Osteoblast (primary cell): Measurements from ENCODE around the gene ST3GAL6. TPM values are rescaled to one million over a fixed set of nuclear protein-coding genes. Genes with fewer than 3 reads are reported as not detected.
A peak's percentile ranks its signal among the peaks of the same experiment; 100 is the strongest.

Experiments used
- DNase-seq: peaks from one replicate; pipeline ENCODE4 v3.0.0; 2011; ENCODE audit warnings: low spot score, mixed read lengths; ENCODE audit not compliant: insufficient read length; ENCODE audit errors: missing footprints
- H2AFZ ChIP-seq: 2 replicates; pipeline ENCODE4 v1.6.0; 2011; ENCODE audit warnings: mild to moderate bottlenecking, low read length
- H3K27ac ChIP-seq: 2 replicates; pipeline ENCODE4 v1.5.1; 2011; ENCODE audit warnings: mild to moderate bottlenecking, low read depth, low read length, moderate library complexity
- H3K27me3 ChIP-seq: 2 replicates; pipeline ENCODE4 v1.6.0; 2012; ENCODE audit warnings: mild to moderate bottlenecking, control low read depth, inconsistent platforms, low read length, moderate library complexity; ENCODE audit not compliant: insufficient read depth
- H3K36me3 ChIP-seq: 2 replicates; pipeline ENCODE4 v1.5.1; 2011; ENCODE audit warnings: mild to moderate bottlenecking, low read length, control low read depth, moderate library complexity; ENCODE audit not compliant: insufficient read depth
- H3K4me1 ChIP-seq: 2 replicates; pipeline ENCODE4 v1.5.1; 2011; ENCODE audit warnings: mild to moderate bottlenecking, low read length, control low read depth, moderate library complexity; ENCODE audit not compliant: insufficient read depth
- H3K4me2 ChIP-seq: 2 replicates; pipeline ENCODE4 v1.6.0; 2011; ENCODE audit warnings: mild to moderate bottlenecking, low read length; ENCODE audit not compliant: insufficient read depth
- H3K4me3 ChIP-seq: fragments of 200-600 bp; sonication (generic); 3 replicates; pipeline ENCODE4 v1.5.1; 2012; ENCODE audit warnings: mild to moderate bottlenecking, low read length, inconsistent platforms; ENCODE audit not compliant: insufficient read depth
- H3K79me2 ChIP-seq: 2 replicates; pipeline ENCODE4 v1.6.0; 2012; ENCODE audit warnings: mild to moderate bottlenecking, low read length, control low read depth, inconsistent platforms; ENCODE audit not compliant: insufficient read depth
- H3K9me3 ChIP-seq: 2 replicates; pipeline ENCODE4 v1.5.1; 2011; ENCODE audit warnings: low read depth, low read length, control low read depth
- H4K20me1 ChIP-seq: 2 replicates; pipeline ENCODE4 v1.6.0; 2012; ENCODE audit warnings: mild to moderate bottlenecking, low read length, control low read depth; ENCODE audit not compliant: insufficient read depth
- CTCF ChIP-seq: IDR thresholded peaks from 2 replicates; pipeline ENCODE4 v1.5.1; 2011; ENCODE audit warnings: mild to moderate bottlenecking, low read depth, low read length, moderate library complexity; ENCODE audit errors: extremely low read depth
- total RNA-seq: library from RNA; depleted of rRNA; stranded (reverse); fragments of >200 nt; gene quantifications from 2 replicates; pipeline ENCODE4 v1.2.3, GENCODE V29; 2012

The ST3GAL6 gene
- total RNA-seq, 1 donor: 2.2 TPM

- Histone ChIP-seq H3K4me2 (no peak overlapping the region), H3K79me2 (peaks cover 2% of the 10 kb centered on the region), H3K4me1 (no peaks in the 10 kb centered on the region), H3K4me3 (no peak overlapping the region), H2AFZ (no peak overlapping the region), H3K27ac (no peak overlapping the region), H4K20me1 (peaks cover 3% of the 10 kb centered on the region), H3K27me3 (no peaks in the 10 kb centered on the region), H3K36me3 (peaks cover 69% of the 10 kb centered on the region), H3K9me3 (no peaks in the 10 kb centered on the region)
- no peak for TF ChIP-seq CTCF
- no peak for DNase-seq
Measured at GRCh38 chr3:98801043-98801747, 38.1 kb downstream of the ST3GAL6 start.

- no peak for TF ChIP-seq CTCF
- no peak overlapping the region for H3K27ac ChIP-seq
- no peak for DNase-seq
- H3K9me3 ChIP-seq: no peaks in the 10 kb centered on the region
- H3K4me3 ChIP-seq: no peak overlapping the region
- H4K20me1 ChIP-seq: peaks cover 16% of the 10 kb centered on the region
- H3K36me3 ChIP-seq: peaks cover 69% of the 10 kb centered on the region
- H3K4me2 ChIP-seq: no peak overlapping the region
- H3K4me1 ChIP-seq: peaks cover 17% of the 10 kb centered on the region
- no peaks in the 10 kb centered on the region for H3K79me2 ChIP-seq
- no peaks in the 10 kb centered on the region for H3K27me3 ChIP-seq
- no peak overlapping the region for H2AFZ ChIP-seq
Measured at GRCh38 chr3:98805571-98805970, 42.4 kb downstream of the ST3GAL6 start.

- TF ChIP-seq CTCF: no peak
- H3K4me2 ChIP-seq: no peak overlapping the region
- no peaks in the 10 kb centered on the region for H3K27me3 ChIP-seq
- H3K9me3 ChIP-seq: no peaks in the 10 kb centered on the region
- H3K79me2 ChIP-seq: no peaks in the 10 kb centered on the region
- H3K4me3 ChIP-seq: no peak overlapping the region
- peaks cover 20% of the 10 kb centered on the region for H4K20me1 ChIP-seq
- H3K36me3 ChIP-seq: peaks cover 69% of the 10 kb centered on the region
- H3K27ac ChIP-seq: peak overlapping the region; percentile 80
- peaks cover 17% of the 10 kb centered on the region for H3K4me1 ChIP-seq
- no peak for DNase-seq
- H2AFZ ChIP-seq: no peak overlapping the region
Measured at GRCh38 chr3:98806521-98806920, 43.4 kb downstream of the ST3GAL6 start.

GRCh38 chr3:98807011-98807410, 43.9 kb downstream of the ST3GAL6 start:
- Histone ChIP-seq H3K4me3 (no peak overlapping the region), H3K79me2 (no peaks in the 10 kb centered on the region), H2AFZ (no peak overlapping the region), H3K9me3 (no peaks in the 10 kb centered on the region), H3K36me3 (peaks cover 72% of the 10 kb centered on the region), H3K27me3 (no peaks in the 10 kb centered on the region), H3K4me1 (peaks cover 17% of the 10 kb centered on the region), H3K4me2 (no peak overlapping the region), H3K27ac (peak overlapping the region; percentile 80), H4K20me1 (peaks cover 19% of the 10 kb centered on the region)
- DNase-seq: no peak
- TF ChIP-seq CTCF: no peak
